Tibial artery (tissue), 4 donors: ENCODE results near the gene SERPINA3.

Experiments used
- DNase-seq, 2 donors: peaks; one replicate each; pipeline ENCODE4 v3.0.0-alpha.2; 2019
- H3K27ac ChIP-seq, 2 donors: fragments of 200-600 bp; sonication (generic) in 1 of 2; 1 replicate in 1 of 2; 2 replicates in 1 of 2; pipeline ENCODE4 v1.5.1; 2018 to 2019; ENCODE audit warnings: mild to moderate bottlenecking in 1 of 2
- H3K27me3 ChIP-seq, 2 donors: fragments of 200-600 bp; sonication (generic) in 1 of 2; one replicate each; pipeline versions ENCODE4 v1.5.1 to v1.6.0; 2016 to 2019
- H3K36me3 ChIP-seq, 3 donors: fragments of 200-600 bp; sonication (generic) in 2 of 3; one replicate each; pipeline ENCODE4 v1.5.1; 2016 to 2019; ENCODE audit warnings: mild to moderate bottlenecking in 2 of 3
- H3K4me1 ChIP-seq, 4 donors: fragments of 200-600 bp; sonication (generic) in 2 of 4; 1 replicate in 3 of 4; 2 replicates in 1 of 4; pipeline ENCODE4 v1.5.1; 2016 to 2019
- H3K4me3 ChIP-seq, 2 donors: fragments of 200-600 bp; sonication (generic) in 1 of 2; 1 replicate in 1 of 2; 2 replicates in 1 of 2; pipeline ENCODE4 v1.5.1; 2018 to 2019; ENCODE audit warnings: mild to moderate bottlenecking in 2 of 2
- H3K9me3 ChIP-seq, 3 donors: fragments of 200-600 bp; sonication (generic) in 1 of 3; one replicate each; pipeline ENCODE4 v1.5.1; 2016 to 2019
- intact Hi-C: fragments of 100-400 bp; cut with DNase I; formaldehyde crosslinking; loops from one replicate; pipeline ENCODE4 v1.15.0; 2023; ENCODE audit warnings: low total_unique reads
- TF ChIP-seq, protein P1 (sequence below), 2 experiments: fragments of 200-600 bp in 1 of 2; fragments of 450-650 bp in 1 of 2; IDR thresholded peaks; one replicate each; pipeline ENCODE4 v1.5.1; 2017 to 2019; ENCODE audit warnings: antibody characterized with exemption in 2 of 2, mild to moderate bottlenecking in 1 of 2, moderate library complexity in 1 of 2

SERPINA3 gene

DNA sequence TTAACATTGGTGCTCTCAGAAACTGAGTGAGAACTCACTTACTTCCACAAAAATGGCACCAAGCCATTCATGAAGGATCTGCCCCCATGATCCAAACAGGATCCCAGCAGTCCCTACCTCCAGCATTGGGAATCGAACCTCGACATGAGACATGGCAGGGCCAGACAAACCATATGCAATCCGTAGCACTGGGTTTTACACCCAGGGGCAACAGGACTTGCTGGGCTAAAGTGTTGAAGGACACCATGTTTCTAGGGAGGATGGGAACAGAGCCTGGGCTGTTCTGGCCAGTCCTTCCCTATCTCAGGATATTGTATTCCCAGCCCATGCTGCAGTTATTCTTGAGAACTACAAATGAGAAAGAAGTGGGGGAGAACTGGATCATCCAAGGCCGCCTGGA, 36.6 kb downstream of the SERPINA3 start:
- H3K4me3 ChIP-seq: no peak overlapping the region
- TF ChIP-seq, protein P1, sequence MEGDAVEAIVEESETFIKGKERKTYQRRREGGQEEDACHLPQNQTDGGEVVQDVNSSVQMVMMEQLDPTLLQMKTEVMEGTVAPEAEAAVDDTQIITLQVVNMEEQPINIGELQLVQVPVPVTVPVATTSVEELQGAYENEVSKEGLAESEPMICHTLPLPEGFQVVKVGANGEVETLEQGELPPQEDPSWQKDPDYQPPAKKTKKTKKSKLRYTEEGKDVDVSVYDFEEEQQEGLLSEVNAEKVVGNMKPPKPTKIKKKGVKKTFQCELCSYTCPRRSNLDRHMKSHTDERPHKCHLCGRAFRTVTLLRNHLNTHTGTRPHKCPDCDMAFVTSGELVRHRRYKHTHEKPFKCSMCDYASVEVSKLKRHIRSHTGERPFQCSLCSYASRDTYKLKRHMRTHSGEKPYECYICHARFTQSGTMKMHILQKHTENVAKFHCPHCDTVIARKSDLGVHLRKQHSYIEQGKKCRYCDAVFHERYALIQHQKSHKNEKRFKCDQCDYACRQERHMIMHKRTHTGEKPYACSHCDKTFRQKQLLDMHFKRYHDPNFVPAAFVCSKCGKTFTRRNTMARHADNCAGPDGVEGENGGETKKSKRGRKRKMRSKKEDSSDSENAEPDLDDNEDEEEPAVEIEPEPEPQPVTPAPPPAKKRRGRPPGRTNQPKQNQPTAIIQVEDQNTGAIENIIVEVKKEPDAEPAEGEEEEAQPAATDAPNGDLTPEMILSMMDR (IDR thresholded peaks at IDR 0.05): no peak
- H3K36me3 ChIP-seq: no peaks in the 10 kb centered on the region
- H3K4me1 ChIP-seq: no peaks in the 10 kb centered on the region
- no peak for DNase-seq
- H3K9me3 ChIP-seq: peaks cover 0 to 11% (median 0%) of the 10 kb centered on the region in 3 donors
- intact Hi-C loops: no loop called here
- no peak overlapping the region for H3K27ac ChIP-seq
- H3K27me3 ChIP-seq: peaks cover 0 to 10% of the 10 kb centered on the region in 2 donors

DNA sequence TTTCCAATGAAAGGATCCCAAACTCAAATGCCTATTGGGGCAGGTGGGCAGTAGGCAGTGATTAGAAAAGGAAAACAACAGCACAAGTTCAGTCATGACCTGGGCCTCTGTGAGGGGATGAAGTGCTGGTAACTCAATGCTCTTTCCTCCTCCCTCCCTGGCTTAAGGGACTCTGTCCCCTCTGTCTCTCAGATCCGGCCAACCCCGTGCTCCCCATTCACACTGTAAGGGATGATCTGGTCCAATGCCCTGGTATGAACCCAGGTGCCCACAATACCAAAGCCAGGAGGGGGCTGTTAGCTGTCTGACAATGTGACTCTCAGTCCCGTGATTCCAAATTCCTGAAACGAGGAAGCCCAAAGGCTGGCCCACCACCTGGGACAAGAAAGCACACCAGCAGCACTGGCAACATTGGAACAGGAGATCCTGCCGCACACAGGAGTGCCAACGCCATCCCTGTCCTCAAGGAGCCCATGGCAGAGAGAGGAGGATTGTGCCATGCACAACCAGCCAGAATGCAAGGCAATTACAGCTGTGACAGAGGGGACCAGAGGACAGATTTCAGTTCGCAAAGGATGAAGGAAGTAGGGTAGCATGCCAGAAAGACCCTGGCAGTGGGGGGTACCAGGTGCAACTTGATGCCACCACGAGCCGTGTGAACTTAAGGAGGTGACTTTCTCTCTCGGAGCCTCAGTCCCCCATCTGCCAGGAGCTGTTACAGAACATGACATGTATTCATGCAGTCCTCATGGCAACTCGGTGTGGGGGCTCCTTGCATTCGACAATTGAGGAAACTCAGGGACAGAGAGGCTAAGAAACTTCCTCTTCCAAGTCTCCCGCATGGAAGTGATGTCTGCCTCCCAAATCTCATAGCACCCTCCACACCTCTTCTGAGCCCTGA, 37.6 kb downstream of the SERPINA3 start:
- Histone ChIP-seq H3K36me3 (no peaks in the 10 kb centered on the region), H3K4me1 (no peaks in the 10 kb centered on the region), H3K27me3 (peaks cover 0 to 10% of the 10 kb centered on the region in 2 donors), H3K9me3 (peaks cover 0 to 11% (median 0%) of the 10 kb centered on the region in 3 donors), H3K27ac (no peak overlapping the region), H3K4me3 (no peak overlapping the region)
- intact Hi-C loops: no loop called here
- TF ChIP-seq, protein P1 (IDR thresholded peaks at IDR 0.05): no peak
- DNase-seq: no peak

DNA sequence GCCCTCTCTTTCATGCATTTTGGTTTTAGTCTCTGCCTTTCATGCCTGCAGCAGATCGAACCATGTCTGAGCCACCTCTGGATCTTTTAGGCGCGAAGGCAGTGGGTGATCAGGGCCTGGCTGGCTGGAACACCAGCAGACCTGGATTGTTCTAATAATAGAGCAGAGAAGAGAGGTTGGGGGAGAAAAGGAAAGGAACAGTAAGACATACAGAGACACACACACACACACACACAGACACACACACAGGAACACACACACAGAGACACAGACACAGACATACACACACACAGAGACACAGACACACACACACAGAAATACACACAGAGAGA, 38.2 kb downstream of the SERPINA3 start:
- H3K36me3 ChIP-seq: no peaks in the 10 kb centered on the region
- H3K9me3 ChIP-seq: peaks cover 0 to 11% (median 0%) of the 10 kb centered on the region in 3 donors
- H3K4me3 ChIP-seq: no peak overlapping the region
- TF ChIP-seq, protein P1 (IDR thresholded peaks at IDR 0.05): no peak
- no peaks in the 10 kb centered on the region for H3K4me1 ChIP-seq
- intact Hi-C loops: no loop called here
- DNase-seq: no peak
- peaks cover 0 to 10% of the 10 kb centered on the region in 2 donors for H3K27me3 ChIP-seq
- no peak overlapping the region for H3K27ac ChIP-seq

DNA sequence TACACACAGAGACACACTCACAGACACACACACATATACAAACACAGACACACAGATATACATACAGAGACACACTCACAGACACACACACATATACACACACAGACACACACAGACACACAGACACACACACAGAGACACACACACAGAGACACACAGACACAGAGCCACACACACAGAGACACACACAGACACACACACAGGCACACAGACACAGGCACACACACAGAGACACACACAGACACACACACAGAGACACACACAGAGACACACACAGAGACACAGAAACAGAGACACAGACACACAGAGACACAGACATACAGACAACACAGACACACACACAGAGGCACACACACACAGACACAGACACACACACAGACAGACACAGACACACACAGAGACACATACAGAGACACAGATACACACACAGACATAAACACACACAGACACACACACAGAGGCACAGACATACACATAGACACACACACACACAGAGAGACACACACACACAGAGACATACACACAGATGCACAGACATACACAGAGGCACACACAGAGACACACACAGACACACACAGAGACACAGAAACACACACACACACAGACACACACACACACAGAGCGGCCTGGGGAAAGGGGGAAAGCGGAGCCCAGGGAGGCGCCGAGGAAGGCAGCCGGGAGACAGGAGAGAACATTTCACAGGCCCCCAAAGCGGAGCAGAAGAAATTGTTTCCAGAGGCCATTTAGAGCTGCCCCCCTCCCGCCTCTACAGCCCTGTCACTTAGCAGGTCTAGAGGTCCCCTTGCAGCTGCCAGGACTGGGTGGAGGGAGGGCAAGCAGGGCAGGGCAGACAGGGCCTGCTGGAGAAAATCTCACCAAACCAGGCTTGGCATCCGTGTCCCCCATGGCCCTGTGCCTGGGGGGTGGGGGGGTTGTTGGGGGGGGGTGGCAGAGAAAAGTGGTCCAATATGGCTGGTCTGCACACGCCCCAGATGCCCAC, 38.9 kb downstream of the SERPINA3 start:
- no peak overlapping the region for H3K27ac ChIP-seq
- no peak overlapping the region for H3K4me3 ChIP-seq
- TF ChIP-seq, protein P1 (IDR thresholded peaks at IDR 0.05): no peak
- no peak for DNase-seq
- peaks cover 0 to 10% of the 10 kb centered on the region in 2 donors for H3K27me3 ChIP-seq
- H3K36me3 ChIP-seq: no peaks in the 10 kb centered on the region
- intact Hi-C loops: no loop called here
- no peaks in the 10 kb centered on the region for H3K4me1 ChIP-seq
- peaks cover 0 to 11% (median 0%) of the 10 kb centered on the region in 3 donors for H3K9me3 ChIP-seq

DNA sequence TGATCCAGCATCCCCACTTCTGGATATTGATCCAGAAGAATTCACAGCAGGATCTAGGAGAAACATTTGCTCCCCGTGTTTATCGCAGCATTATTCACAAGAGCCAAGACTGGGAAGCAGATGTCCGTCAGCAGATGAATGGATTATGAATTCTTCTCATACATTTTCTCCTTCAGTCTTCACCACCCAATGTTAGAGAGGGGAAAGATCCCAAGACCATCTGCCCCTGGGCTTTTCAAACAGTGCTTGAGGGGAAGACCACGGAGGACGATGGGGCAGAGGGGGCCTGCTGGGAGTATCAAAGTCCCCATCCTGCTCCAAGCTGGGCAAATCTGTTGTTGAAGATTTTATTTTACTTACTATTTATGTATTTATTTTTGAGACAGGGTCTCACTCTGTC, 41.1 kb downstream of the SERPINA3 start:
- no peak overlapping the region for H3K4me3 ChIP-seq
- H3K9me3 ChIP-seq: peaks cover 0 to 11% (median 0%) of the 10 kb centered on the region in 3 donors
- intact Hi-C loops: no loop called here
- H3K4me1 ChIP-seq: no peaks in the 10 kb centered on the region
- H3K27ac ChIP-seq: no peak overlapping the region
- H3K36me3 ChIP-seq: no peaks in the 10 kb centered on the region
- peaks cover 0 to 10% of the 10 kb centered on the region in 2 donors for H3K27me3 ChIP-seq
- DNase-seq: no peak
- TF ChIP-seq, protein P1 (IDR thresholded peaks at IDR 0.05): no peak
